K562 (cell line): Measurements from ENCODE around the gene KCNH2. TPM values are rescaled to one million over a fixed set of nuclear protein-coding genes. Genes with fewer than 3 reads are reported as not detected.
A peak's percentile ranks its signal among the peaks of the same experiment; 100 is the strongest.

ENCODE experiments used
- ATAC-seq: fragments of 200-7000 bp; cut with Tn5 transposase; 3 replicates; pipeline ENCODE4 v1.9.1; 2020; ENCODE audit warnings: moderate library complexity
- BruUV-seq: library from RNA; stranded (reverse); fragments of 400-500 nt; replicated peaks from 2 replicates; lab custom pipeline; 2021; lab: Mats Ljungman, UMichigan
- CTCF ChIA-PET: fragments of 300-600 bp; formaldehyde crosslinking; extraction: SDS; loops from one replicate; lab custom pipeline; 2021; ENCODE audit warnings: low intra/inter-chr PET ratio; lab: Yijun Ruan, JAX
- POLR2A ChIA-PET: fragments of 300-600, 350-650 bp; sonication (Branson Sonifier 250); formaldehyde crosslinking; extraction: SDS; loops from one replicate; lab custom pipeline; 2021; ENCODE audit warnings: antibody characterized with exemption, inconsistent platforms; lab: Yijun Ruan, JAX
- DNase-seq, 4 experiments: peaks; one replicate each; pipeline versions ENCODE4 v3.0.0 to v3.0.0-alpha.2; 2011 to 2018; ENCODE audit warnings: low spot score in 3 of 4, mixed read lengths in 3 of 4; ENCODE audit errors: extremely low read depth in 1 of 4
- FAIRE-seq: peaks from 2 replicates; lab custom pipeline; 2011; peaks lifted over from hg19 to GRCh38; lab: Jason Lieb, UNC
- H2AFZ ChIP-seq: 2 replicates; pipeline ENCODE4 v1.6.0; 2011; ENCODE audit warnings: low read depth, low read length, control low read depth, inconsistent platforms
- H3K27ac ChIP-seq: fragments of 200-600 bp; 3 replicates; pipeline ENCODE4 v1.8.0; 2011; ENCODE audit warnings: low read depth, mild to moderate bottlenecking, control low read depth, inconsistent platforms, low read length, moderate library complexity, mixed read lengths; ENCODE audit errors: extremely low read depth
- H3K27me3 ChIP-seq, 2 experiments: fragments of 300-600 bp in 1 of 2; 2 replicates in 1 of 2; 3 replicates in 1 of 2; pipeline versions ENCODE4 v1.6.0 to v1.8.0; 2011; ENCODE audit warnings: inconsistent platforms in 2 of 2, low read length in 2 of 2, mild to moderate bottlenecking in 1 of 2, mixed read lengths in 1 of 2, moderate library complexity in 1 of 2; ENCODE audit not compliant: control insufficient read depth in 2 of 2, insufficient read depth in 2 of 2
- H3K36me3 ChIP-seq: fragments of 300-600 bp; 3 replicates; pipeline ENCODE4 v1.8.0; 2011; ENCODE audit warnings: mild to moderate bottlenecking, low read length, inconsistent platforms; ENCODE audit not compliant: control insufficient read depth, insufficient read depth
- H3K4me1 ChIP-seq, 2 experiments: fragments of 200-600 bp in 1 of 2; replicated peaks in 1 of 2; 2 replicates in 1 of 2; 3 replicates in 1 of 2; pipeline versions ENCODE4 v1.5.1 to v1.8.0; 2011; ENCODE audit warnings: inconsistent platforms in 2 of 2, low read length in 2 of 2, mild to moderate bottlenecking in 1 of 2, mixed read lengths in 1 of 2, moderate library complexity in 1 of 2; ENCODE audit not compliant: control insufficient read depth in 2 of 2, insufficient read depth in 2 of 2
- H3K4me2 ChIP-seq: 2 replicates; pipeline ENCODE4 v1.6.1; 2011; ENCODE audit warnings: low read length, control low read depth, inconsistent platforms, mixed read lengths; ENCODE audit not compliant: insufficient read depth
- H3K4me3 ChIP-seq: fragments of 200-600 bp; sonication (generic), shearing (Covaris generic); 2 replicates; pipeline ENCODE4 v1.5.1; 2016; ENCODE audit warnings: control low read depth, inconsistent platforms
- H3K79me2 ChIP-seq: fragments of 200-600 bp; 3 replicates; pipeline ENCODE4 v1.8.0; 2011; ENCODE audit warnings: low read length, inconsistent platforms; ENCODE audit not compliant: control insufficient read depth, insufficient read depth
- H3K9ac ChIP-seq, 2 experiments: 2 replicates each; pipeline versions ENCODE4 v1.6.0 to v1.6.1; 2011; ENCODE audit warnings: low read depth in 2 of 2, low read length in 2 of 2, control low read depth in 1 of 2, inconsistent platforms in 1 of 2, mild to moderate bottlenecking in 1 of 2, mixed read lengths in 1 of 2; ENCODE audit not compliant: insufficient read depth in 1 of 2
- H3K9me1 ChIP-seq: one replicate; pipeline ENCODE4 v1.6.0; 2011; ENCODE audit warnings: inconsistent platforms, mild to moderate bottlenecking, low read length, moderate library complexity; ENCODE audit not compliant: control insufficient read depth, insufficient read depth
- H3K9me3 ChIP-seq: replicated peaks from 2 replicates; pipeline ENCODE4 v1.5.1; 2011; ENCODE audit warnings: low read depth, low read length, inconsistent platforms; ENCODE audit not compliant: control insufficient read depth, insufficient read depth
- H4K20me1 ChIP-seq: replicated peaks from 2 replicates; pipeline ENCODE4 v1.6.1; 2011; ENCODE audit warnings: low read length, inconsistent platforms, mixed read lengths; ENCODE audit not compliant: control insufficient read depth, insufficient read depth
- C11orf30 ChIP-seq: fragments of 450-650 bp; IDR thresholded peaks from 2 replicates; pipeline ENCODE4 v1.6.1; 2016; ENCODE audit warnings: low read depth, mild to moderate bottlenecking
- CBFA2T3 ChIP-seq: fragments of 450-650 bp; IDR thresholded peaks from 2 replicates; pipeline ENCODE4 v1.6.1; 2017
- CBX2 ChIP-seq: fragments of 200-600 bp; sonication (generic); IDR thresholded peaks from one replicate; pipeline ENCODE4 v1.6.1; 2012; ENCODE audit warnings: mild to moderate bottlenecking, low read length, inconsistent platforms; ENCODE audit not compliant: insufficient read depth, poor library complexity, severe bottlenecking
- MEIS2 ChIP-seq: fragments of 450-650 bp; IDR thresholded peaks from 2 replicates; pipeline ENCODE4 v1.6.1; 2014; ENCODE audit warnings: mild to moderate bottlenecking; ENCODE audit not compliant: partially characterized antibody
- NR2F6 ChIP-seq: fragments of 450-650 bp; formaldehyde crosslinking; IDR thresholded peaks from 2 replicates; pipeline ENCODE4 v1.4.0; 2020; ENCODE audit warnings: mild to moderate bottlenecking
- RB1 ChIP-seq: fragments of 450-650 bp; IDR thresholded peaks from 2 replicates; pipeline ENCODE4 v1.6.1; 2017; ENCODE audit warnings: low read depth, mild to moderate bottlenecking
- RBM22 ChIP-seq: fragments of 200-400 bp; formaldehyde crosslinking; IDR thresholded peaks from 2 replicates; pipeline ENCODE4 v1.6.1; 2018; ENCODE audit warnings: low read length, low read depth; ENCODE audit not compliant: poor library complexity, severe bottlenecking
- SAFB ChIP-seq: fragments of 200-400 bp; formaldehyde crosslinking; IDR thresholded peaks from 2 replicates; pipeline ENCODE4 v1.6.1; 2017; ENCODE audit warnings: low read depth, low read length, borderline replicate concordance
- SMARCA4 ChIP-seq: fragments of 450-650 bp; IDR thresholded peaks from 2 replicates; pipeline ENCODE4 v1.6.1; 2016
- WGBS: fragments of 100-300 bp; shearing (Covaris generic); methylation state at CpG from one replicate; pipeline ENCODE4 v1.1.6; 2016; ENCODE audit warnings: low coverage, mixed read lengths; ENCODE audit not compliant: insufficient coverage; ENCODE audit errors: missing lambda C conversion rate; 5-methylcytosine and 5-hydroxymethylcytosine counted together
- in situ Hi-C: fragments of 300-500 bp; cut with MboI; formaldehyde crosslinking; loops from 4 replicates; pipeline ENCODE4 v1.15.0; 2018; ENCODE audit warnings: inconsistent platforms, mixed read lengths
- intact Hi-C: fragments of 100-400 bp; cut with micrococcal nuclease; formaldehyde crosslinking; loops from 2 replicates; pipeline ENCODE4 v1.14.2; 2022
- polyA plus RNA-seq, 8 experiments: library from polyadenylated mRNA; depleted of rRNA in 4 of 8; stranded (reverse) in 5 of 8; unstranded in 3 of 8; fragments of >200 nt; fragmentation: Nextera tagmentation in 2 of 8; fragmentation: Illumina TruSeq in 1 of 8; extraction: Ambion mirVana in 2 of 8; extraction: Trizol in 1 of 8; gene quantifications; 2 replicates each; pipeline versions ENCODE4 v1.2.1 to v1.2.3, GENCODE V29; 2011 to 2014; ENCODE audit warnings: inconsistent platforms in 1 of 8, missing spikeins in 1 of 8
- total RNA-seq, 7 experiments: library from RNA; depleted of rRNA in 6 of 7; stranded (reverse); fragments of >200 nt in 6 of 7; fragmentation: Illumina TruSeq in 2 of 7; extraction: Trizol in 2 of 7; gene quantifications; 2 replicates each; pipeline versions ENCODE4 v1.2.1 to v1.2.3, GENCODE V29; 2011 to 2021; ENCODE audit warnings: low replicate concordance in 1 of 7
- TF ChIP-seq, protein P1 (sequence below), 2 experiments: fragments of 450-650 bp in 1 of 2; sonication (generic) in 1 of 2; formaldehyde crosslinking in 1 of 2; IDR thresholded peaks; 2 replicates each; pipeline versions ENCODE4 v1.7.1 to v1.9.0; 2016 to 2022; ENCODE audit warnings: inconsistent platforms in 1 of 2, mild to moderate bottlenecking in 1 of 2, missing genetic modification reagents in 1 of 2
- TF ChIP-seq, protein P2 (sequence below): fragments of 250-450 bp; sonication (Bioruptor Pico); IDR thresholded peaks from 2 replicates; pipeline ENCODE4 v1.8.0; 2022; ENCODE audit warnings: moderate library complexity, mild to moderate bottlenecking, inconsistent platforms

The KCNH2 gene
- total and polyA plus RNA-seq, 9 of the 15 experiments (the other 6 are each of a cell fraction or from before 2014, with no cell fraction given) = 18.1 to 368 (median 218) TPM

DNA sequence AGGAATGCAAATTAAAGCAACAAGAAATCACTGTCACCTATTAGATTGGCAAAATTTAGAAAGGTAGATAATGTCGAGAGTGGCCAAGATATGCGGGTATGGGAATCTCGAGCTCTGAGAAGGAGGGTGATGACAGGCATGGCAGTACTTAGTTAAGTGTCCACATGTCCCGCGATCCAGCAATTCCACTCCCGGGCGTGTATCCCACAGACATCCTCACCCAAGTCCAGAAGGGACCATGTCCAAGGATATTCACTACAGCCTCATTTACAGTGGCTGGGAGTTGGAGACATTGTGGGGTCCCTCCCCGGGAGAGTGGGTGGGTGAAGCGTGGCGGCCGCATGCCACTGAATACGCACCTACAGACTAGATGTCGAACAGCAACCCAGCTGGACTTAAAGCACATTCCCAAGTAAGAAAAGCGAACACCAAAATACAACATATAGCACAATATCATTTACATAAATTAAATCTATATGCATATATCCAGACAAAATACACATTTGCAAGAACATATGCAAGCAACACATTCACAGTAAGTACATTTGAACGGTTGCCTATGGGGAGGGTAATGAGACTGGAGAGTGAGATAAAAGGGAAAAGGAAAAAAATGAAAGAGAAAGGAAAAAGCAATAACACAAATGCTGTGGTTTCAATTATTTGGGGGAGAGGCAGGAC is 9.9 kb downstream of the KCNH2 start:
- Histone ChIP-seq H3K36me3 (peaks cover 23% of the 10 kb centered on the region; the same call in 2 of the 3 replicates), H2AFZ (no peak overlapping the region), H3K79me2 (peaks cover 19% of the 10 kb centered on the region), H3K4me3 (no peak overlapping the region), H3K9ac (peak overlapping the region in 1 of 2 experiments; percentile 65; a peak in 2 of 4 replicates), H4K20me1 (no peaks in the 10 kb centered on the region), H3K27me3 (no peaks in the 10 kb centered on the region), H3K9me1 (peaks cover 5% of the 10 kb centered on the region), H3K4me2 (no peak overlapping the region), H3K4me1 (peaks cover 62 to 69% of the 10 kb centered on the region in 2 experiments), H3K9me3 (no peaks in the 10 kb centered on the region), H3K27ac (no peak overlapping the region)
- CTCF ChIA-PET = no interaction called here
- intact Hi-C loops = loop anchor here (10.0 kb wide), 1 partner anchor 207 kb away; no protein-coding TSS in a partner anchor
- FAIRE-seq (peak; percentile 6), DNase-seq (no peak), ATAC-seq (no peak)
- in situ Hi-C loops = no loop called here
- BruUV-seq = no TSS peak
- WGBS = 82% methylated on average over 15 of the region's 15 CpGs
- POLR2A ChIA-PET = interaction anchor here (0.5 to 2.9 kb wide), 9 partner anchors 11 to 123 kb away, joined by 3 to 11 read pairs (median 4); no protein-coding TSS in a partner anchor
- TF ChIP-seq RB1 = no peak
- TF ChIP-seq, protein P1, sequence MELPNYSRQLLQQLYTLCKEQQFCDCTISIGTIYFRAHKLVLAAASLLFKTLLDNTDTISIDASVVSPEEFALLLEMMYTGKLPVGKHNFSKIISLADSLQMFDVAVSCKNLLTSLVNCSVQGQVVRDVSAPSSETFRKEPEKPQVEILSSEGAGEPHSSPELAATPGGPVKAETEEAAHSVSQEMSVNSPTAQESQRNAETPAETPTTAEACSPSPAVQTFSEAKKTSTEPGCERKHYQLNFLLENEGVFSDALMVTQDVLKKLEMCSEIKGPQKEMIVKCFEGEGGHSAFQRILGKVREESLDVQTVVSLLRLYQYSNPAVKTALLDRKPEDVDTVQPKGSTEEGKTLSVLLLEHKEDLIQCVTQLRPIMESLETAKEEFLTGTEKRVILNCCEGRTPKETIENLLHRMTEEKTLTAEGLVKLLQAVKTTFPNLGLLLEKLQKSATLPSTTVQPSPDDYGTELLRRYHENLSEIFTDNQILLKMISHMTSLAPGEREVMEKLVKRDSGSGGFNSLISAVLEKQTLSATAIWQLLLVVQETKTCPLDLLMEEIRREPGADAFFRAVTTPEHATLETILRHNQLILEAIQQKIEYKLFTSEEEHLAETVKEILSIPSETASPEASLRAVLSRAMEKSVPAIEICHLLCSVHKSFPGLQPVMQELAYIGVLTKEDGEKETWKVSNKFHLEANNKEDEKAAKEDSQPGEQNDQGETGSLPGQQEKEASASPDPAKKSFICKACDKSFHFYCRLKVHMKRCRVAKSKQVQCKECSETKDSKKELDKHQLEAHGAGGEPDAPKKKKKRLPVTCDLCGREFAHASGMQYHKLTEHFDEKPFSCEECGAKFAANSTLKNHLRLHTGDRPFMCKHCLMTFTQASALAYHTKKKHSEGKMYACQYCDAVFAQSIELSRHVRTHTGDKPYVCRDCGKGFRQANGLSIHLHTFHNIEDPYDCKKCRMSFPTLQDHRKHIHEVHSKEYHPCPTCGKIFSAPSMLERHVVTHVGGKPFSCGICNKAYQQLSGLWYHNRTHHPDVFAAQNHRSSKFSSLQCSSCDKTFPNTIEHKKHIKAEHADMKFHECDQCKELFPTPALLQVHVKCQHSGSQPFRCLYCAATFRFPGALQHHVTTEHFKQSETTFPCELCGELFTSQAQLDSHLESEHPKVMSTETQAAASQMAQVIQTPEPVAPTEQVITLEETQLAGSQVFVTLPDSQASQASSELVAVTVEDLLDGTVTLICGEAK (IDR thresholded peaks at IDR 0.05) = peak; percentile 27; the same call in 1 of the 2 replicates
- TF ChIP-seq, protein P1 (CRISPR knock-in tag; IDR thresholded peaks at IDR 0.05) = no peak
- TF ChIP-seq NR2F6 = no peak
- TF ChIP-seq CBFA2T3 = no peak
- TF ChIP-seq, protein P2, sequence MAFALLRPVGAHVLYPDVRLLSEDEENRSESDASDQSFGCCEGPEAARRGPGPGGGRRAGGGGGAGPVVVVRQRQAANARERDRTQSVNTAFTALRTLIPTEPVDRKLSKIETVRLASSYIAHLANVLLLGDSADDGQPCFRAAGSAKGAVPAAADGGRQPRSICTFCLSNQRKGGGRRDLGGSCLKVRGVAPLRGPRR = no peak
- 0 out of 2 replicates have a peak, but pooled peaks have one; percentile 14 for TF ChIP-seq SMARCA4
- TF ChIP-seq MEIS2 = no peak
- TF ChIP-seq CBX2 = no peak
- TF ChIP-seq RBM22 = no peak
- TF ChIP-seq C11orf30 = peak; percentile 21; the same call in 1 of the 2 replicates
- TF ChIP-seq SAFB = no peak
